Suppressor macrophage treated with lipopolysaccharide for 1 hour (primary cell): ENCODE data around the gene SPINK14.

Experiments
- DNase-seq, 3 donors: peaks; one replicate each; pipeline ENCODE4 v3.0.0-alpha.2; 2020 to 2022

SPINK14 gene, protein sequence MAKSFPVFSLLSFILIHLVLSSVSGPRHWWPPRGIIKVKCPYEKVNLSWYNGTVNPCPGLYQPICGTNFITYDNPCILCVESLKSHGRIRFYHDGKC

DNA sequence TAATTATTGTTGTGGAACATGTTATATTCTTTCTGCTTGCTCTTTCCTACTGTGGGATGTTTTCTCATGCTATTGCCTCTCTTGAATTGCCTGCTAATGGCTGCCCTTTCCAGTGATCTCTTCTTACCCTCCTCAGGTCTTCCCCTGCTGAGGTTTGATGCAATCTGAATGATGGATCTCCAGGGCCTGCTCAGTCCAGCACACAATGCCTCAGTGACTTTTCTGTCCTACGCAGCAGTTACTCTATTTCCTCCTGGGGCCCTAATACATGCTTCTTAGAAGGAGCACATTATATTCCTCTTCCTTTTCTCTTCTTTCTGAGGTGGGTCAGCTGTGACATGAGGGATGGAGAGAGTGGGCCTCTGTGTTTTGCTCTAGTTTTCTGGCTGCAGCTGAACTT, at the start of gene SPINK14:
SPINK14 (plus strand) TSS at position 301 of the 400 bp plus-strand sequence. CDS start 1,187 bp downstream, outside the sequence.
- no peak for DNase-seq

DNA sequence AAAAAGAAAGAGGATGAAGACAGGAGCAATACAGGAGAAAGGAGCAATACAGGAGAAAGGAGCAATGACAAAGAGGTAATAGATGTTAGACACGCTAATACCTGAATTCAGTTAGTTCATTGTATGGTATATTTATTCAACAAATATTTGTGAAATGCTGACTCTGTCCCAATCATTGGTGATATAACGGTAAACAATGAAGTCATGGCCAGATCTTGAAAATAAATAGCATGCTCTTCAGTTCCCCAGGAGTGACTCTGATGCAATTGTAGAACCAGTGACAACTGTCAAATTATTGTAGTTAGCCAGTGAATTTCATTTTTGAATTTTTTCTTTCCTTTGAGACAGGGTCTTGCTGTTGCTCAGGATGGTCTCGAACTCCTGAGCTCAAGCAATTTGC, 48.0 kb upstream of the SPINK14 start:
- DNase-seq = no peak

DNA sequence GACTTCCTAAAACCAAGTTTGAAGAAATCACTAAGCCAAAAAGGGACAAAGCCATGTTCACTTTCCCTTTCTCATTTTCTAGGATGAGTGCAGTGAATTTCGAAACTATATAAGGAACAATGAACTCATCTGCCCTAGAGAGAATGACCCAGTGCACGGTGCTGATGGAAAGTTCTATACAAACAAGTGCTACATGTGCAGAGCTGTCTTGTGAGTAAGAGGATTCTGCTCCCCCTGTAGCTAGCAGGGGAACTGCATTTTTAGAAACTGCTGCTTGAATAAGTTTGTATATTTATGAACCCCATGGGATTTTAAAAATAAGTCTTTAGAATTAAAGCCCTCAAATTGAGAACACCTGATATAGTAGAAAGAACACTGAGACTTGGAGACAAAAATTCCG, 42.7 kb upstream of the SPINK14 start:
- DNase-seq = peak in 2 of 3 donors; percentile 17 to 25

DNA sequence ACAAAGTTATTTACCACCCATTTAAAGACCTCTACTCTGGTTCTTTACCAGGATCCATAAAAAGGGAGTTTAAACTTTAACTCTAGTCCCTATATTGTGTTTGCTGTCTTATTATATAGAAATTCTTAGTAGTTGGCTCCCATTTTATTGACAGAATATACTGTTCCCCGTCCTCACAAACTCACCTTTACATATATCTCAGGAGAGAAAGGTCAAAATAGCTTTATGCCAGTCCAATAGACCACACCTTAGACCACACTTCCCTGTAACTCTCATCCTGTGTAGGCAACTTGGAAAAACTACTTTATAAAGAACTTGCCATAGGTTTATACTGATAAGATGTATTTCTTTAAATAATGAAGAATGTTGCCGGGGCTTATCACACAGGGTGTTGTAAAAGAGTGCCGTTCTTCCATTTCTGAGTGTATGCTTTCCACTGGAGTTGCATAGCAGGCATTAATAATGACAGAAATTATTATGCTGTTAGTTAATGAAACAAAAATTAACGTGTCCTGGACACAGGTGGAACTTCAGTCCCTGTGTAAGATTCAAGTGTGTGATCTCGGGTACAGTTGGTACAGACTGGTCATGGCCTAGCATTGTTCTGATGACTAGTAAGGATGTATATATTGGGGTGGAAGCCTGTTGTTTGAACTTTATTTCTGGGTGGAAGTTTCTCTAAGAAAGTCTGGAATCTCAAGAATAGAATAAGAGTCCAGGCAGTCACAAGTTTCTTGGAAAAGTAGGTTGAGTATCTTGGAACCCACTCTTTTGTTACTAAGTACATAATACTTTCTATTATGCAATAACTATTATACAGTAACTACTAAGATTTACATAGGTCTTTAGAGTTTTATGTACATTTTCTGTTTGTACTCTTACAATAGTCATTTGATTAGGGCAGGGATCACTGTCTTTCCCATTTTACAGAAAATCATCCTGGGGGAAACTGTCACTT, 33.0 kb upstream of the SPINK14 start:
- DNase-seq = no peak

DNA sequence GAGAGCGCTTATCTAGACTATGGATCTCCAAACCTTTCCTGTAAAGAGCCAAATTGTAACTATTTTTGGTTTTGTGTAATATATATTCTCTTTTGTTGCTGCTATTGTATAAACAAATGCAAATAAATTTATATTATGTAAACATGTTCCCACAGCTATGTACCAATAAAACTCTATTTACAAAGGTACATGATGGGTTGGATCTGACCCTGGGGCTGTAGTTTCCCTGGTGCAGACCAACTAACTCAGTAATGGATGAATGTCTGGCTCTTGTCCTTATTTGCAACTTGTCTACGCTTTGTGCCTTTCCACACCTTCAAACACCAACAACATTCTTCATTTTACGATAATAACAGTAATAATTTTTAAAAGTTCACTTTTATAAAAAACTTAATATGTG, 27.5 kb upstream of the SPINK14 start:
- no peak for DNase-seq

DNA sequence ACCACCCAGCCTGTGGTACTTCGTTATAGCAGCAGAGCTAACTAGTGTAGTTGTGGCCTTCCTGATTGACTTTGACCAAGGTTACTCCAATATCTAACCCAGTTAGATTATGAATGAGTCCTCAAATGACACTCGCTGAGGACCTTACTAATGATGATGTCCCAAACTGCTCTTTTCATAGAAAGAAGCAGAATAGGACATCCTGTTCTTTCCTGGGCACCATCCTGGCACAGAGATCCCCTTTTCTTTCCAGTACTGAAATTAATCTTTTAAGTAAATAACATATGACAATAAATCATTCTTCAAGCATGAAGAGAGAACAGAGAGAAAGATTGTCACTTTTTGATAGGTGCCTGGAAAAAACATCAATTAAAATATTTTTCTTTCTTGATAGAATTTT, 26.7 kb upstream of the SPINK14 start:
- no peak for DNase-seq

DNA sequence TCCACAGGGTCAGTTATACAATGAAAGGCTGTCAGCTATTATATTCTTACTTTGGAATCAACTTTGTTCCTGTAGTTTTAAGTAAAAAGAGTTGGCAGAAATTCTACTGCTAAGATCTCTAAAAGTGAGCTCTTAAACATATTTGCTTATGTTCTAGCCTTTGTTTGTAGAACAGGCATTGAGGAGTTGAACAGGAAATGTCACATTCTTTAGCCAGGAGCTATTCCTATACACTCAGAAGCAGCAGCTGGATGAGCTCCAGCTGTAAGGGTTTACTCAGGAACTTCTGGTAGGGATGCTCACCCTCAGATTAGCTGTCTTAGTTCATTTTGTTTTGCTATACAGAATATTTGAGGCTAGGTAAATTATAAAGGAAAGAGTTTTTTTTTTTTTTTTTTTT, 22.4 kb upstream of the SPINK14 start:
- no peak for DNase-seq

DNA sequence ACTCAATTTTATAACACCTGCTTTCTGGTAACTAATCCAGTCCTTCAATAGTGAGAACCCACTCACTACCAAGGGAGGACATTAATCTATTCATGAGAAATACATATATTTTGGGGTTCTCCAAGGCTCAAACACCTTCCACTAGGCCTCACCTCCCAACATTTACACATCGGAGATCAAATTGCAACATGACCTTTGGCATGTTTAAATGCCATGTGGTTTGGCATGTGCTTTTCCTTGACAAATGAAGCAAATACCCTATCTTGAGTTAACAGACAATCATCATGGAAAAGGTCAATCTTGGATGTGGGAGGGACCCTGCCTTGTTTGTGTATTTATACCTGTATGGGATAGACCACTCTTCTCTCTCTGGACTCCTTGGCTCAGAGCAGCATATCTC, 21.9 kb upstream of the SPINK14 start:
- no peak for DNase-seq

DNA sequence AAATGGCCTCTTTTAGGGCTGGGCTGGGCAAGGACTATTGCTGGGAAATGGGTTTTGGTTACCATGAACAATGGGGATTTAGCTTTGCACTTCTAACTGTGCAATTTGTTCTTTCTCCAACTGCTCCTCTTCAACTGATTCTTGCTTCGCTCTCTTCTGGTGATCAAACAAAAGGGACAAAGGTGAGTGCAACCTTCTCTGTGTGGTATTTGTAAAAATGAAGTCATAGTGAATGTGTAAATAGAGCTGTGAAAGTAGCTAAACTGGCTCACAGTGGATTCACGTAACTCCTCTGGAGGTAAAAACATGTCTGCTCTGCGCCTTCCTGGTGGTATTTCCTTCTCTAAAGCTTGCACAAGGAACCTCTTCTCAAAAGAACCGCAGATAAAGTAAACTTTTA, 20.9 kb upstream of the SPINK14 start:
- no peak for DNase-seq

DNA sequence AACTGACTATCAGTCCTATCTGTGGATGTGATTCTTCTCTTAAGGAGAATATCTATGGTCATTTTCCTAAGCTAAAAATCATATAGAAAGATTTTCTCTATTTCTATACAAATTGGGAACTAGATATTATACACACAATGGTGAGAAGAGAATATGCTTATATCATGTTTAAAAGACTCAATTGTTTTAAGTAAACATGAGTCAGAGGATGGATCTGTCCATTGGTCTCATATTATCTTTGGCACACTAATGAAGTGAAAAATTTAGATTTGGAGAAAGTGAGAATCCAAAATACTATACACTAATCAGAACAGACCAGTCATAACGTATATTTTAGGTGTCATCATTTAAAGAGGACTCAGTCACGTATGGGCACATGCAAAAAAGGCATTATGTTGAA, 16.5 kb upstream of the SPINK14 start:
- no peak for DNase-seq

DNA sequence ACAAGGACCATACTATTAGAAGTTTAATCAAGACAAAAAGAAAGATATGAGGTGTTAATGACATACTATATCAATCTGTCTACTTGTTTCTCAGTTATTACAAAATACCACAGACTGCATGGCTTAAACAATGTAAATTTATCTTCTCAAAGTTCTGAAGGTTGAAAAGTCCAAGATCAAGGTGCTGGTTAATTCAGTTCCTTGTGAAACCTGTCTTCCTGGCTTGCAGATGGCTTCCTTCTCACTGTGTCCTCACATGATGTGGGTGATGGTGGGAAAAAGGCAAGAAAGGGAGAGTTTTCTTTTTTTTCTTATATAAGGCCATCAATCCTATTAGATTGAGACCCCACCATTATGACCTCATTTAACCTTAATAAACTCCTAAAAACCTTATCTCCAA, 15.6 kb upstream of the SPINK14 start:
- no peak for DNase-seq

DNA sequence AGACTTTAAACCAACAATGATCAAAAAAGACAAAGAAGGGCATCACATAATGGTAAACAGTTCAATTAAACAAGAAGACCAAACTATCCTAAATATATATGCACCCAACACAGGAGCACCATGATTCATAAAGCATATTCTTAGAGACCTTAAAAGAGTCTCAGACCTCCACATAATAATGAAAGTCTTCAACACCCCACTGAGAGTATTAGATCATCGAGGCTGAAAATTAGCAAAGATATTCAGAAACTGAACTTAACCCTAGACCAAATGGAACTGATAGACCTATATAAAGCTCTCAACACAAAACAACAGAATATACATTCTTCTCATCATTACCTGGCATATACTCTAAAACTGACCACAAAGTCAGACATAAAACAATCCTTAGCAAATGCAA, 11.7 kb upstream of the SPINK14 start:
- no peak for DNase-seq

DNA sequence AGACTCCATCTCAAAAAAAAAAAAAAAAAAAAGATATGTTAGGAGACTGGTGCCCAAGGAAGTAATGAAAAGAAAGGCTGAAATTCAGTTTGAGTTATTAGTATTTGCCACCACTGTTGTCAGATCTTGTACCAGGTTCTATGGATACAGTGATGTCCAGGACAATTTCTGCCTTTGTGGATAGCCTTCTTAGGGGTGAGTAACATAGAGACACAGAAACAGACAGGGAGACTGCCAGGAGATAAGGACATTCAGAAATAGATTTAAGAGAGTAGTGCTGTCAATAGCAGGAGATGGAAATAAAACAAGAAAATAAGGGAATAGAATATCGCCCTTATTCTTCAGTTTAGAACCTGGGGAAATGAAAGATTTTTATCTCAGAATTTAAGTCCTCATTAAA, 6.3 kb upstream of the SPINK14 start:
- DNase-seq = no peak

DNA sequence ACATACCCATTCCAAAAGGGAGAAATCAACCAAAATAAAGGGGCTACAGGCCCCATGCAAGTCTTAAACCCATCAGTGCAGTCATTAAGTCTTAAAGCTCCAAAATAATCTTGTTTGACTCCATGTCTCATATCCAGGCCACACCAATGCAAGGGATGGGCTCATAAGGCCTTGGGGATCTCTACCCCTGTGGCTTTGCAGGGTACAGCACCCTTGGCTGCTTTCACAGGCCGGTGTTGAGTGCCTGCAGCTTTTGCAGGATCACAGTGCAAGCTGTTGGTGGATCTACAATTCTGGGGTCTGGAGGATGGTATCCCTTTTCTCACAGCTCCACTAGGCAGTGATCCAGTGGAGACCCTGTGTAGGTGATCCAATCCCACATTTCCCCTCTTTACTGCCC, 5.0 kb upstream of the SPINK14 start:
- no peak for DNase-seq

DNA sequence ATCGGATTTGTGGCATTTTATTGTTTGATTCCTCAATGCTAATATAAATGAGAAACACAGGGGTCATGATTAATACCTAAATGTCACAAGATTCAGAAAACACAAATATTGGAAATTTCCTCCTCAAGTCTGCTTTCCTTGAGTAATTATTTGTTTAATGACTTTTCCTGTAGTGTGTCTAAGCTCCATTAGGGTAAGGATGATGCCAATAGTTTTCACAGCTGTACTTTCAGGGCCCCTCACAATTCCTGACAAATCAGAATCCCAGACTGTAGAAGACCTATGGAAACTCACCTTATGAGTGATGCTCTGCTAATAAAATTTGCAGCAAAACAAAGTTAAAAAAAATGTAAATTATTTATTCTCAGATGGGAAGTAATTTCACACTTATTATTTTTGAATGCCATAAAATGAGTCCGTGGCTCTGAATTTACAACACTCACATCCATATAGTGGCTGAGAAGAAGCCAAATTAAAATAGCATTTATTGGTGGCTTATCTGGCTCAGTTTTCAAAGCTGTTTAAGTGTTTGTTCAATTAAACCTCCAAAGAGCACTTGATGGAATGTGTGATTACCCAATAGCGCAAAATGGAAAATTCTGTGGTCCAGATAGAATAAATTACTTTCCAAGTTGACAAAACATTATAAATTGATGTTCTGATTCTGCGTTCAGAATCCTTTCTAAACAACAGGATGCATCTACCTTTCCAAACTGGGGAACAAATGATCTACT, 1.6 kb upstream of the SPINK14 start:
- no peak for DNase-seq

DNA sequence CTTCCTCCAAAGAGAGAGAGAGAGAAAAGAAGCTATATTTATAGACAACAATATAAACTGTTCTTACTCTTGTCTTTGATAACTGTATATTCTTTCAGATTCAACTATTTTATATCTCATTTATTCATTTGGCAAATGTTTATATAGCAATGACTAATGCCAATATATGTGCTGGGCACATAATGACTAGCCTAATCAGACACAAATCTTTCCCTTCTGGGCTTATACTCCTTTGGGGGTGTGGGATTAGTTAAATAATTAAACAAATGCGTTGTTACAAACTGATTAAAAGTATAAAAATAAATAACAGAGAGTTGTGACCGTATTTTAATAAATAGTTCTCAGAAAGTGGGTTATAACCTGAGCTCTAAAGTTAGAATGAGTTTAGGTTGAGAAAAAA, 4.0 kb downstream of the SPINK14 start:
- DNase-seq = no peak

DNA sequence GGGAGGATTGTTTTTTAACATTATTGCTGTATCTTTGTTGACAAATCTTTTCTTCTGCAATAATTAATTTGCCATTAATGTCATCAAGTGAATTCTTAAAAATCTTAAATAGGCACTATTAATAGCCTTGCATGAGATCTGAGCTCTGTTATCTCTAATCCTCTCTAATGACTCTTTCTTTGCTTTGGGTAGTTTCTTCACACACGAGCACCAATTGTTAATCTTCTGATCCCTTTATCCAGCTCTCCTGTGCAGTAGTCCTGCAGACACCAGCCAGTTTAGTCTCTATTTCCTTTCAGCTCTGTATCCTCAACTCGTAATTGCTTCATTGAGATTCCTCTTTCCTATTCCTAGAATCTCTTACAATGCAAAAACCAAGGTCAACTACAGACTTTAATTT, 8.1 kb downstream of the SPINK14 start:
- DNase-seq = no peak

DNA sequence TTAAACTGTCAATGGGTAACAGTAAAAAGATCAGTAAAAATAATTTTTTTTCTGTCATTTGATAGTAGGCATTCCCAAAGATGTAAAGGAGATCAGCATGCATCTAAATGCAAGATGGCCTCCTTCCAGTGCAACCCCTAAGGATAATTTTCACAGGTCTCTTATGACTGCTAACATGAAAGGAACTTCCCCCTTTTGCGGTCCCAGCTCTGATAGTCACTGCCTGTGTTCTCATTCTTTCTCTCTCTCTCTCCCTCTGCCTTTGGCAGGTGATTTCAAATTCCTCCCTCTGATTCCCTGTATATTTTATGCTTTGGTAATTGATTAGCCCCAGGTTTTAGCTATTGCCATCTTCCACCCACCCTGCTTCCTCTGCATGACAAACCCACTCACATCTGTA, 8.9 kb downstream of the SPINK14 start:
- DNase-seq = peak in 1 of 3 donors; percentile 25

DNA sequence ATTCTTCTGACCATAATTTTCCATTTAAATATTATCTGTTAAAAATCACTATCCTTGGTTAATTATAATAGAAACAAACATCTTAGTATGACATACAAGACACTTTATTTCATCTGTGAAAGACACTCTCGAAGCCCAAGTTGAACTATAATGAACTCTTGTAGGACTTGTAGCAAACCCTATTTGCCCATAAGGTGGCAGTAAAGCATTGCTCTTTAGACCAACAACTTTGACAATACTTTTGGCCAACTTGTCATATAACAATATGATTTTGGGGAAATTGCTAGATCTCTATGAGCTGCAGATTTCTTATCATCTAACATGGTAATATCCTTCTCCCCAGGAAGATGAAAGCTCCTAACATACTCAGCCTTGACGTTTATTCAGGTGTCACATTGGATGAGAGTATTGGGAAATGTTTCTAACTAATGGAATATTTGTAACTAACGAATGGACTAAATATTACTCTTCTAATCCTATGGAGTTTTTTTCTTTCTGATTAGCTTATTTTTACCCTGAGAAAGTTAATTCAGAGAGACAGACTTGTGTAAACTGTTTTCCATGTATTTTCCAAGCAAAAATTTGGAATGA, 11.0 kb downstream of the SPINK14 start:
- peak; percentile 79 to 91 (median 87) for DNase-seq

DNA sequence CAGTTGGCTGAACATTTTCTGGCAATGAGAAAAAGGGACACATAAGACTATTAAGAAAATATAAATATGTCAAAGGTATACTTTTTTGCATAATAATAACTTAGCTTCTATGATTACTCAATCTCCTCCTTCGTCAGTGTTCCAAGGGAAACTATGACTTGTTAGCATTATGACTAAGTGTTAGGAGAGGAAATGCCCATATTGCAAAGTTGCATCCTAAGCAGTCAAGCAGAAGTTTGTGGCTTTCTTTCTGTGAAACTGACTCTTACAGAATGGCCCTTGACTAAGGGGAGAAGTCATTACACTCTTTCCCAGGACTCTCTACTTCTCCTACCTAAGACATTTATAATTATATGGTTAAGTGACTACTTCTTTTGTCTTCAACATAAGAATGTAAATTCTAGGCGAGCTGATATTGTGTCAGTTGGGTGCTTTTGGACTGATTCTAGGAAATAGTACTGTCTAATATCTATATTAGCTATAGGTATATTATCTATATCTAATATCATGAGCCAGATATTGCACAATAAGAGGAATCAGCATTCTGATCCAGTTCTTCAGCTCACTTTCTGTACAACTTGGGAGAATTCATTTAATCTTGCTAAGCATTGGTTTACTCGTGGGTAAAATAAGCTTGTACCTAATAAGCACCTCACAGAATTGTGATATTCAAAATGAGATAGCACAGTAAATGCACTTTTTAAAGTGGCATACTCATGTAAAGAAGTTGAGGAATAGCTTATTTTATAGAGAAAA, 18.1 kb downstream of the SPINK14 start:
- peak; percentile 87 to 98 (median 96) for DNase-seq

DNA sequence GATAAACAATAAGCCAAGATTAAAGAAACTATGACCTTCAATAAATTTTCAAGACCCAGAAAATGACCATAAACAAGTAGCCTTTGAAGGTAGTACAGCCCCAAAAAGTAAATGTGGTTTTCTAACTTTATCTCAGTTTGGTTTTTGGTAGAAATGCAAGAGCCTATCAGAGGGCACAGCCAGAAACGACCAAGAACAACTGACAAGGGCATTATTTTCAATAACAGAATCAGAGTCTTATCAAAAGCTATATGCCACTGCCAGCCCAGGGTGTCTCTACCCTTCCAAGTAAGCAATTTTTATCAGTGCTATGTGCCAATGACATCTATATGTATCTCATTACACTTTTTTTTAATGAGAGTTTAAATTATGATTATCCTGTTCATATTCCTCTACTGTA, 22.7 kb downstream of the SPINK14 start:
- no peak for DNase-seq

DNA sequence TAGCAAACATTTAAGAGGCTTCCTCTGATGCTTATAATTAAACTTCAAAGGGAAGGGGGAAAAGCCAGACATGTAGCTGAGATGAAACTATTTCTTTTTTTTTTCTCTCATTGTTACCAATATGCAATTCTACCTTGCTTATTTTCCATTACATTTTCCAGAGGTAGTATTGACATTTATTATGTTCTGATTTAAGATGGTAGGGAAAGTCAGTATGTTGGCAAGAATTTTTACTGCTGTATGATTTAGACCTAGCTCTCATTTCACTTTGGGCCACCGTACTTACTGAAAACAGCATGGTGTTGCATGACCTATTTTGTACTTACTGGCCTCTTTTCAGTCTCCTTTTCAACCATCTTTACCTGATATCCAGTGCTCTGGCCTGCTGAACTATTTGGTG, 24.9 kb downstream of the SPINK14 start:
- no peak for DNase-seq

DNA sequence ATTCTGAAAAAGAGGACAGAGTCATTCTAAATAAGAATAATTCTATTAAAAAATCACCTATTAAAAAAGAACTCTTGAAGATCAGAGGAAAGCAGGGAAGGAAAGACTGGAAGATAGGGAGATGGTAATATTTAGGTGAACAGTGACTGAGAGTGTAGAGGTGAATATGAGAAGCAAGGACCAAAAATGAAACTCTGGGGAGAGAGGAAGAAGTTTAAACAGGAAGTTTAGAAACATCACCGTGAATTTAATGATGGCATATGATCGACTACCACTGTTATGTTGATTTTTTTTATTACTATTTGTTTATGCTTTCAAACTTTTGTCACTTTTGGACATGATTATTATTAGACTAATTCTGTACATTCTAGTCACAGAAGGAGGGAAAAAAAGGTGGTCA, 32.8 kb downstream of the SPINK14 start:
- DNase-seq = peak in 2 of 3 donors; percentile 29 to 46
